Adrenal gland (tissue), 12 donors: ENCODE results near the gene CFAP410. TPM values are rescaled to one million over a fixed set of nuclear protein-coding genes. Genes with fewer than 3 reads are reported as not detected.
A peak's percentile ranks its signal among the peaks of the same experiment; 100 is the strongest.

Experiments
- DNase-seq, 7 donors: peaks; one replicate each; pipeline ENCODE4 v3.0.0-alpha.2; 2019 to 2020
- H3K27ac ChIP-seq, 5 donors: fragments of 200-600 bp; sonication (generic) in 4 of 5; 1 replicate in 3 of 5; 2 replicates in 2 of 5; pipeline versions ENCODE4 v1.5.1 to v1.8.0; 2016 to 2020; ENCODE audit warnings: mild to moderate bottlenecking in 1 of 5
- H3K27me3 ChIP-seq: fragments of 200-600 bp; 2 replicates; pipeline ENCODE4 v1.8.0; 2021
- H3K36me3 ChIP-seq, 2 donors: fragments of 200-600 bp; replicated peaks in 1 of 2; 1 replicate in 1 of 2; 2 replicates in 1 of 2; pipeline versions ENCODE4 v1.5.1 to v1.8.0; 2018 to 2022
- H3K4me1 ChIP-seq, 2 donors: fragments of 200-600 bp; replicated peaks in 1 of 2; 1 replicate in 1 of 2; 2 replicates in 1 of 2; pipeline versions ENCODE4 v1.5.1 to v1.8.0; 2018 to 2021
- H3K4me3 ChIP-seq, 4 donors: fragments of 200-600 bp; sonication (generic) in 3 of 4; one replicate each; pipeline ENCODE4 v1.5.1; 2016 to 2018
- H3K9me3 ChIP-seq, 3 donors: fragments of 200-600 bp; sonication (generic) in 1 of 3; replicated peaks in 1 of 3; 1 replicate in 2 of 3; 2 replicates in 1 of 3; pipeline versions ENCODE4 v1.5.1 to v1.8.0; 2016 to 2021
- POLR2A ChIP-seq, 2 donors: fragments of 450-650 bp; IDR thresholded peaks; one replicate each; pipeline ENCODE4 v1.6.1; 2017; ENCODE audit warnings: antibody characterized with exemption in 2 of 2, mild to moderate bottlenecking in 2 of 2, moderate library complexity in 1 of 2
- WGBS, 4 donors: extraction: QIAGEN DNeasy Blood & Tissue Kit in 2 of 4; methylation state at CpG; one replicate each; pipeline versions ENCODE4 v1.1.5 to v1.1.7; 2013 to 2017; 5-methylcytosine and 5-hydroxymethylcytosine counted together
- intact Hi-C, 2 donors: fragments of 100-400 bp; cut with DNase I; formaldehyde crosslinking; loops; one replicate each; pipeline versions ENCODE4 v1.14.1 to v1.15.0; 2022 to 2023
- polyA plus RNA-seq, 3 donors: library from polyadenylated mRNA; stranded (reverse); fragments of 200-250 nt in 2 of 3; fragments of 350-450 nt in 1 of 3; fragmentation: Illumina TruSeq in 1 of 3; extraction: RNeasy Lipid Tissue Mini Kit (QIAGEN cat#74804) in 1 of 3; gene quantifications; one replicate each; pipeline ENCODE4 v1.2.3, GENCODE V29; 2013 to 2014
- total RNA-seq, 9 donors: library from RNA; depleted of rRNA in 4 of 9; stranded (reverse); fragments of >200 nt in 4 of 9; fragments of 120-200 nt in 1 of 9; fragmentation: NEBNext Ultra II Directional in 1 of 9; extraction: Animal tissue kit (Norgen Biotek cat#: 25700) in 1 of 9; gene quantifications; one replicate each; pipeline versions ENCODE4 v1.1.0 to v1.2.4, GENCODE V29; 2013 to 2023
- TF ChIP-seq, protein P1 (sequence below), 6 experiments: fragments of 450-650 bp in 4 of 6; fragments of 200-600 bp in 2 of 6; sonication (generic) in 1 of 6; IDR thresholded peaks; 1 replicate in 5 of 6; 2 replicates in 1 of 6; pipeline versions ENCODE4 v1.5.1 to v1.8.0; 2016 to 2021; ENCODE audit warnings: antibody characterized with exemption in 6 of 6, mild to moderate bottlenecking in 2 of 6, moderate library complexity in 1 of 6
- donor health status: healthy with polysubstance abuse.
- donor health status: Bipolar disorder and iron deficiency.
- donor health status: DM: yes; HTN: yes; CAD: no.
- donor health status: DM: no; HTN: no; CAD: no.
- donor health status: DM: no; HTN: no; CAD: no.
- donor health status: DM: yes; HTN: yes; CAD: no.

The CFAP410 gene
- total and polyA plus RNA-seq, 12 donors = 1.4 to 149 (median 37.0) TPM

DNA sequence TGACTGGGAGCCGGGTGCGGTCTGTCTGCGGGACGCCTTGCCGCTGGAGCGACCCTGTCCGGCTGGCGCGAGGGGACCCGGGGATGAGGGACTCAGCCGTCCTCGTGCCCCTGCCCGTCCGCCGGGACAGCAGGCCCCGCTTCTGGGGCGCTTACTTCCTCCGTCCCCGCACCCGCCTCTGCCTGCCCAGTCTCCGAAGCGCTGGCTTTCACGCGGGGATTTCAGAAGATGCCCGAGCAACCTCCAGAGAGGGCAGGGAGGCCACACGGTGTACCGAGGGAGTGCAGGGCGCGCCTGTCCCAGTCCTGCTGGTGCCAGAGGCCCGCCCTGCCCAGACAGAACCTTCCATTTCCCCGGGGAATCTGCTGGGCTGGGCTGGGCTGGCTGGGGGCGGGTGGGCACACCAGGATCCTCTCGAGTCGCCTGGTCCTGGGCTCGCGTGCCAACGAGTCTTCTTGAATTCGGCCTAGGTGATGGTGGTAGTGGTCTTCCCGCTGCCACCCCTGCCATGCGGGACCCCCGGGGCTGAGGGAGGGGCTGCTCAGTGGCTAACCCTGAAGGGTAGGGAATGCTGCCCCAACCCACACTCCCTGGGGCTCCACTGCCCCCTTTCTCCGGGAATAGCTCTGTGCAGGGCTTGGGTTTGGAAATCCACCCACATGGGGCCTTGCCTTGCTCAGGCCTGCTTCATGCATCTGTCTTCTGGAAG lies 11.7 kb upstream of the CFAP410 start:
- H3K4me1 ChIP-seq = no peaks in the 10 kb centered on the region
- no peaks in the 10 kb centered on the region for H3K36me3 ChIP-seq
- DNase-seq = no peak
- intact Hi-C loops = no loop called here
- H3K27ac ChIP-seq = no peak overlapping the region
- TF ChIP-seq, protein P1, sequence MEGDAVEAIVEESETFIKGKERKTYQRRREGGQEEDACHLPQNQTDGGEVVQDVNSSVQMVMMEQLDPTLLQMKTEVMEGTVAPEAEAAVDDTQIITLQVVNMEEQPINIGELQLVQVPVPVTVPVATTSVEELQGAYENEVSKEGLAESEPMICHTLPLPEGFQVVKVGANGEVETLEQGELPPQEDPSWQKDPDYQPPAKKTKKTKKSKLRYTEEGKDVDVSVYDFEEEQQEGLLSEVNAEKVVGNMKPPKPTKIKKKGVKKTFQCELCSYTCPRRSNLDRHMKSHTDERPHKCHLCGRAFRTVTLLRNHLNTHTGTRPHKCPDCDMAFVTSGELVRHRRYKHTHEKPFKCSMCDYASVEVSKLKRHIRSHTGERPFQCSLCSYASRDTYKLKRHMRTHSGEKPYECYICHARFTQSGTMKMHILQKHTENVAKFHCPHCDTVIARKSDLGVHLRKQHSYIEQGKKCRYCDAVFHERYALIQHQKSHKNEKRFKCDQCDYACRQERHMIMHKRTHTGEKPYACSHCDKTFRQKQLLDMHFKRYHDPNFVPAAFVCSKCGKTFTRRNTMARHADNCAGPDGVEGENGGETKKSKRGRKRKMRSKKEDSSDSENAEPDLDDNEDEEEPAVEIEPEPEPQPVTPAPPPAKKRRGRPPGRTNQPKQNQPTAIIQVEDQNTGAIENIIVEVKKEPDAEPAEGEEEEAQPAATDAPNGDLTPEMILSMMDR (IDR thresholded peaks at IDR 0.05) = no peak
- no peak for TF ChIP-seq POLR2A (IDR thresholded peaks at IDR 0.05)
- H3K4me3 ChIP-seq = no peak overlapping the region
- peaks cover 32% of the 10 kb centered on the region for H3K27me3 ChIP-seq
- no peaks in the 10 kb centered on the region for H3K9me3 ChIP-seq
- 38 to 73% (median 39%) methylated on average over 17 to 42 of the region's 42 CpGs for WGBS, 4 donors

DNA sequence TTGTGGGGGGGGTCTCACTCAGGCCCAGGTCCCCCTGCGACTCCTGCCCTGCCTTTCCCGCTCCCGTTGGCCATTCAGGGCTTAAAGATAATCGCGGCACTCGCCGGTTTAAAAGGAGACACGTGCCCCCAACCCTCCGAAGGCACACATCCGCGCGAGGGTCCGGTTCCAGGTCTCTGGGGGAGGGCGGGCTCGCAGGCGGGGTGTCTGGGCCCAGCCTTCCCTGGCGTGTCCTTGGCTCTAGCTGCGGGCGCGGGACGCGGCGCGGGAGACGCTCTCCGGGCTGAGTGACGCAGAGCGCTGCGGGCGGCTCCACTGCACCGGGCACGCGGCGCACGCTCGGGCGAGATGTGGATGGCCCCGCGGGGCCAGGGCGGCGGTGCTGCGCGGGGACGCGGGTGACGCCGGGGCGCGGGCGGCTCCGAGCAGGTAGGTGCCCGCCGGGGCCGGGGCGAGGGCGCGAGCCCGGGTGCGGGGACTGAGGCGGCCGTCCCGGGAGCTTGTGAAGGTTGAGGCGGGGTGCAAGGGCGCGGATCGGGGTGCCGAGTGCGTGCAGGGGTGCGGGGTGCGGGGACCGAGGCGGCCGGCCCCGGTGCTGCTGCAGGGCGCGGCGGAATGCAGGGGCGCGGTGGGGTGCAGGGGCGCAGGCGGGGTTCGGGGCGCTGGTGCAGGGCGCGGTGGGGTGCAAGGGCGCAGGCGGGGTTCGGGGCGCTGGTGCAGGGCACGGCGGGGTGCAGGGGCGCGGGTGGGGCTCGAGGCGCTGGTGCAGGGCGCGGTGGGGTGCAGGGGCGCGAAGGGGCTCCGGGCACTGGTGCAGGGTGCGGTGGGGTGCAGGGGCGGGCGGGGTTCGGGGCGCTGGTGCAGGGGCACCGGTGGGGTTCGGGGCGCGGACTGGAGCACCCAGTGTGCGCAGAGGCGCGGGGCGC lies 10.9 kb upstream of the CFAP410 start:
- 4 to 35% (median 6%) methylated on average over 8 to 113 of the region's 113 CpGs for WGBS, 4 donors
- H3K4me1 ChIP-seq = no peaks in the 10 kb centered on the region
- H3K27me3 ChIP-seq = peaks cover 32% of the 10 kb centered on the region
- intact Hi-C loops = loop anchor here in 1 of 2 donors (10.0 kb wide), 1 partner anchor 105 kb away; the partner anchor contains the start of gene LRRC3
- no peak overlapping the region for H3K27ac ChIP-seq
- no peaks in the 10 kb centered on the region for H3K9me3 ChIP-seq
- no peaks in the 10 kb centered on the region for H3K36me3 ChIP-seq
- DNase-seq = no peak
- TF ChIP-seq, protein P1 (IDR thresholded peaks at IDR 0.05) = no peak
- TF ChIP-seq POLR2A (IDR thresholded peaks at IDR 0.05) = no peak
- peak overlapping the region in 1 of 4 donors; percentile 43 for H3K4me3 ChIP-seq

DNA sequence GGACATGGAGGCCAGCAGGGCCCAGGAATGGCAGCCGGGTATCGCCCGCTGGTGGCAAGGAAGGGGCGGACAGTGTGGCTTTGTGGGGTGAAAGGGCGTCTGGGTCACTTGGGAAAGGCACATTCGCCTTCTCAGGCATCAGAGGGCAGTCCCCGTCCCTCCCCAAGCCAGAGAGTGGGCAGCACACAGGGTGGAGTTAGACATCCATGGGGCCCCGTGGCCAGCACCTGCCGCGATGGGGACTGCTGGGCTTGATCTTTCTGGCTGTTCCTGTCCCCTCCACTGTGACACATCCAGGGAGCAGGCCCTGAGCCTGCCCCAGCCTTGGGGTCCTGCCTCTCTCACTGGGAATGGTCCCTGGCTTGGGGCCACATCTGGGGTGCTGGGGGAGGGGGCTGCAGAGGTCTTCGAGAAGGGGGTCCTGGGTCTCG lies 10.2 kb upstream of the CFAP410 start:
- intact Hi-C loops = loop anchor here in 1 of 2 donors (10.0 kb wide), 1 partner anchor 105 kb away; the partner anchor contains the start of gene LRRC3
- 66 to 84% (median 74%) methylated on average over 6 to 12 of the region's 12 CpGs for WGBS, 4 donors
- Histone ChIP-seq H3K4me3 (no peak overlapping the region), H3K9me3 (no peaks in the 10 kb centered on the region), H3K4me1 (no peaks in the 10 kb centered on the region), H3K27ac (no peak overlapping the region), H3K36me3 (no peaks in the 10 kb centered on the region), H3K27me3 (peaks cover 32% of the 10 kb centered on the region)
- DNase-seq = no peak
- no peak for TF ChIP-seq POLR2A (IDR thresholded peaks at IDR 0.05)
- TF ChIP-seq, protein P1 (IDR thresholded peaks at IDR 0.05) = no peak

DNA sequence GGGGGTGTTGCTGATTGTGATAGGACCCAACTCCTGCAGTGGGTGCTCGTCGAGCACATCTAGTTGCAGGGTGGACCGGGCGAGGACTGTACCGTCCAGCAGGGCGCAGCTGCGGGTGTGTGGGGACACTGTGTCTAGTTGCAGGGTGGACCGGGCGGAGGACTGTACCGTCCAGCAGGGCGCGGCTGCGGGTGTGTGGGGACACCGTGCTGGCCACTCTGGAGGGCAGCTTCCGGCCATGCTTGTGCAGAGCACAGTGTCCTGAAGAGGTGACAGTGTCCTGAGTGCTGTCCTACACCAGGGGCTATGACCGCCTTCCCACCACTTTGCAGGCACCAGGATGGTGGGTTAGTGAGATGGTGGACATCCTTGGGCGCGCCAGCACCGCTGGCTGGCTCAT lies 9.7 kb upstream of the CFAP410 start:
- Histone ChIP-seq H3K9me3 (no peaks in the 10 kb centered on the region), H3K36me3 (no peaks in the 10 kb centered on the region), H3K27me3 (peaks cover 32% of the 10 kb centered on the region), H3K4me3 (no peak overlapping the region), H3K4me1 (no peaks in the 10 kb centered on the region), H3K27ac (no peak overlapping the region)
- TF ChIP-seq, protein P1 (IDR thresholded peaks at IDR 0.05) = no peak
- no peak for TF ChIP-seq POLR2A (IDR thresholded peaks at IDR 0.05)
- intact Hi-C loops = loop anchor here in 1 of 2 donors (10.0 kb wide), 1 partner anchor 106 kb away; the partner anchor contains the start of gene LRRC3
- 90 to 98% (median 93%) methylated on average over 15 to 19 of the region's 19 CpGs for WGBS, 4 donors
- no peak for DNase-seq
